ENCODE data around the gene PHACTR3. TPM values are rescaled to one million over a fixed set of nuclear protein-coding genes. Genes with fewer than 3 reads are reported as not detected.

Gene PHACTR3
- total and polyA plus RNA-seq, 4 donors: 0.14 to 0.42 (median 0.17) TPM

DNA sequence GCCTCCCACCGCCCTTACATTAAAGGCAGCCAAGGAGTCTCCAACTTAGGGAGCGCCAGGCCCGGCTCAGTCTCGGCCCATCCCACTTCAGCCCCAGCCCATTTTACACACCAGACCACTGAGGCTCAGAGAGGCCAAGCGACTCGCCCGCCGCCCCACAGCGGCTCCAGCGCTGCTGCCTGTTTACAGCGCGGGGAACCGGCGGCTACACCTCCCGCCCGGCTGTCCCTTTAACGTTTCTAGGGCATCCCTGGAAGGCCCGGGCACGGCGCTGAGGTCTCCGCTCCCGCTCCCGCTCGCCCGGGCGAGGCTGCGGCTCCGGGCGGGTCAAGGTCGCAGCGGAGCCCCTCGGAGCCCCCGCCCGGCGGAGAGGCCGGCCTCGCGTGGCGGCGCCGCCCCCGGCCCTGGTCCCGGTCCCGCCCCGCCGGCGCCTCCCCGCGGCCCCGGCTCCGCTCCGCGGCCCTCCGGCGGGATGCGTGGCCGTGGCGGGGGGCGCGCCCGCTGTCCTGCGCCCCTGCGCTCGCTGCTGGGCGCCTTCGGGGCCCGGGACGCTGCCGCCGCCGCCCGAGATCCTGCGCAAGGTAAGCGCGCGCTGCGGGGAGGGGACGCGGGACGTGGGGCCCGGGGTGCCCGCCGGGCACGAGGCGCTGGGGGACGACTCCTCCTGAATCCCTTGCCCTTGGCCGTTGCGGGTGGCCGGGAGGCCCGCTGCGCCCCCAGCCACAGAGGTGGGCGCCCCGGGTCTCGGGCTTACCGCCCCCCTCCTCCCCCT, 27.1 kb upstream of the PHACTR3 start:
- no peaks in the 10 kb centered on the region for H3K9me3 ChIP-seq (ENCODE audit: control insufficient read depth in 4 of 4, low read length in 3 of 4)
- no peaks in the 10 kb centered on the region for H3K36me3 ChIP-seq (ENCODE audit: control insufficient read depth in 4 of 4, insufficient read depth in 3 of 4, low read depth in 1 of 4, low read length in 3 of 4)
- no peaks in the 10 kb centered on the region for H3K4me1 ChIP-seq (ENCODE audit: control insufficient read depth in 4 of 4, insufficient read depth in 4 of 4, low read length in 3 of 4)
- no peak overlapping the region for H3K27ac ChIP-seq (ENCODE audit: low read depth in 1 of 2, low read length in 2 of 2)
- H3K27me3 ChIP-seq (ENCODE audit: control insufficient read depth in 4 of 4, insufficient read depth in 4 of 4, low read length in 3 of 4): peaks cover 0 to 9% (median 4%) of the 10 kb centered on the region in 4 donors
- peak overlapping the region in 1 of 3 donors; percentile 18 for H3K4me3 ChIP-seq (ENCODE audit: low read depth in 1 of 3, low read length in 3 of 3)
- 6% methylated on average over 95 of the region's 95 CpGs for WGBS
- TF ChIP-seq, protein P1, sequence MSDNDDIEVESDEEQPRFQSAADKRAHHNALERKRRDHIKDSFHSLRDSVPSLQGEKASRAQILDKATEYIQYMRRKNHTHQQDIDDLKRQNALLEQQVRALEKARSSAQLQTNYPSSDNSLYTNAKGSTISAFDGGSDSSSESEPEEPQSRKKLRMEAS (IDR thresholded peaks at IDR 0.05): no peak
- TF ChIP-seq YY1 (IDR thresholded peaks at IDR 0.05) (no peak), GABPA (IDR thresholded peaks at IDR 0.05 in 1 of 2, conservative IDR thresholded peaks at IDR 0.05 in 1 of 2) (no peak), RXRA (IDR thresholded peaks at IDR 0.05) (no peak), JUND (IDR thresholded peaks at IDR 0.05) (no peak), HNF4A (conservative IDR thresholded peaks at IDR 0.05) (no peak), RAD21 (IDR thresholded peaks at IDR 0.05) (no peak), EGR1 (IDR thresholded peaks at IDR 0.05; ENCODE audit: low read depth in 2 of 2) (no peak), FOXA2 (IDR thresholded peaks at IDR 0.05) (no peak), NR2F2 (IDR thresholded peaks at IDR 0.05) (no peak), TAF1 (conservative IDR thresholded peaks at IDR 0.05) (no peak), SP1 (IDR thresholded peaks at IDR 0.05) (no peak), HNF4G (IDR thresholded peaks at IDR 0.05) (no peak), FOXA1 (IDR thresholded peaks at IDR 0.05) (no peak)
- TF ChIP-seq, protein P2, sequence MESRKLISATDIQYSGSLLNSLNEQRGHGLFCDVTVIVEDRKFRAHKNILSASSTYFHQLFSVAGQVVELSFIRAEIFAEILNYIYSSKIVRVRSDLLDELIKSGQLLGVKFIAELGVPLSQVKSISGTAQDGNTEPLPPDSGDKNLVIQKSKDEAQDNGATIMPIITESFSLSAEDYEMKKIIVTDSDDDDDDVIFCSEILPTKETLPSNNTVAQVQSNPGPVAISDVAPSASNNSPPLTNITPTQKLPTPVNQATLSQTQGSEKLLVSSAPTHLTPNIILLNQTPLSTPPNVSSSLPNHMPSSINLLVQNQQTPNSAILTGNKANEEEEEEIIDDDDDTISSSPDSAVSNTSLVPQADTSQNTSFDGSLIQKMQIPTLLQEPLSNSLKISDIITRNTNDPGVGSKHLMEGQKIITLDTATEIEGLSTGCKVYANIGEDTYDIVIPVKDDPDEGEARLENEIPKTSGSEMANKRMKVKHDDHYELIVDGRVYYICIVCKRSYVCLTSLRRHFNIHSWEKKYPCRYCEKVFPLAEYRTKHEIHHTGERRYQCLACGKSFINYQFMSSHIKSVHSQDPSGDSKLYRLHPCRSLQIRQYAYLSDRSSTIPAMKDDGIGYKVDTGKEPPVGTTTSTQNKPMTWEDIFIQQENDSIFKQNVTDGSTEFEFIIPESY (IDR thresholded peaks at IDR 0.05): no peak
- TF ChIP-seq, protein P3, sequence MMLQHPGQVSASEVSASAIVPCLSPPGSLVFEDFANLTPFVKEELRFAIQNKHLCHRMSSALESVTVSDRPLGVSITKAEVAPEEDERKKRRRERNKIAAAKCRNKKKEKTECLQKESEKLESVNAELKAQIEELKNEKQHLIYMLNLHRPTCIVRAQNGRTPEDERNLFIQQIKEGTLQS (IDR thresholded peaks at IDR 0.05): no peak
- TF ChIP-seq, protein P4, sequence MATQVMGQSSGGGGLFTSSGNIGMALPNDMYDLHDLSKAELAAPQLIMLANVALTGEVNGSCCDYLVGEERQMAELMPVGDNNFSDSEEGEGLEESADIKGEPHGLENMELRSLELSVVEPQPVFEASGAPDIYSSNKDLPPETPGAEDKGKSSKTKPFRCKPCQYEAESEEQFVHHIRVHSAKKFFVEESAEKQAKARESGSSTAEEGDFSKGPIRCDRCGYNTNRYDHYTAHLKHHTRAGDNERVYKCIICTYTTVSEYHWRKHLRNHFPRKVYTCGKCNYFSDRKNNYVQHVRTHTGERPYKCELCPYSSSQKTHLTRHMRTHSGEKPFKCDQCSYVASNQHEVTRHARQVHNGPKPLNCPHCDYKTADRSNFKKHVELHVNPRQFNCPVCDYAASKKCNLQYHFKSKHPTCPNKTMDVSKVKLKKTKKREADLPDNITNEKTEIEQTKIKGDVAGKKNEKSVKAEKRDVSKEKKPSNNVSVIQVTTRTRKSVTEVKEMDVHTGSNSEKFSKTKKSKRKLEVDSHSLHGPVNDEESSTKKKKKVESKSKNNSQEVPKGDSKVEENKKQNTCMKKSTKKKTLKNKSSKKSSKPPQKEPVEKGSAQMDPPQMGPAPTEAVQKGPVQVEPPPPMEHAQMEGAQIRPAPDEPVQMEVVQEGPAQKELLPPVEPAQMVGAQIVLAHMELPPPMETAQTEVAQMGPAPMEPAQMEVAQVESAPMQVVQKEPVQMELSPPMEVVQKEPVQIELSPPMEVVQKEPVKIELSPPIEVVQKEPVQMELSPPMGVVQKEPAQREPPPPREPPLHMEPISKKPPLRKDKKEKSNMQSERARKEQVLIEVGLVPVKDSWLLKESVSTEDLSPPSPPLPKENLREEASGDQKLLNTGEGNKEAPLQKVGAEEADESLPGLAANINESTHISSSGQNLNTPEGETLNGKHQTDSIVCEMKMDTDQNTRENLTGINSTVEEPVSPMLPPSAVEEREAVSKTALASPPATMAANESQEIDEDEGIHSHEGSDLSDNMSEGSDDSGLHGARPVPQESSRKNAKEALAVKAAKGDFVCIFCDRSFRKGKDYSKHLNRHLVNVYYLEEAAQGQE (IDR thresholded peaks at IDR 0.05): no peak
- TF ChIP-seq, protein P5, sequence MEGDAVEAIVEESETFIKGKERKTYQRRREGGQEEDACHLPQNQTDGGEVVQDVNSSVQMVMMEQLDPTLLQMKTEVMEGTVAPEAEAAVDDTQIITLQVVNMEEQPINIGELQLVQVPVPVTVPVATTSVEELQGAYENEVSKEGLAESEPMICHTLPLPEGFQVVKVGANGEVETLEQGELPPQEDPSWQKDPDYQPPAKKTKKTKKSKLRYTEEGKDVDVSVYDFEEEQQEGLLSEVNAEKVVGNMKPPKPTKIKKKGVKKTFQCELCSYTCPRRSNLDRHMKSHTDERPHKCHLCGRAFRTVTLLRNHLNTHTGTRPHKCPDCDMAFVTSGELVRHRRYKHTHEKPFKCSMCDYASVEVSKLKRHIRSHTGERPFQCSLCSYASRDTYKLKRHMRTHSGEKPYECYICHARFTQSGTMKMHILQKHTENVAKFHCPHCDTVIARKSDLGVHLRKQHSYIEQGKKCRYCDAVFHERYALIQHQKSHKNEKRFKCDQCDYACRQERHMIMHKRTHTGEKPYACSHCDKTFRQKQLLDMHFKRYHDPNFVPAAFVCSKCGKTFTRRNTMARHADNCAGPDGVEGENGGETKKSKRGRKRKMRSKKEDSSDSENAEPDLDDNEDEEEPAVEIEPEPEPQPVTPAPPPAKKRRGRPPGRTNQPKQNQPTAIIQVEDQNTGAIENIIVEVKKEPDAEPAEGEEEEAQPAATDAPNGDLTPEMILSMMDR (IDR thresholded peaks at IDR 0.05; ENCODE audit: low read depth, low read length, missing input control): no peak
- no peak overlapping the region for H3K9ac ChIP-seq (ENCODE audit: low read depth in 1 of 2, low read length in 2 of 2)
- DNase-seq (ENCODE audit: low spot score): no peak

Measured in liver (tissue), 9 donors.